NCI-H1048 (cell line): ENCODE results near the gene NUP43.
"Not testable (repeated sequence)": the region's sequence is repeated elsewhere in the genome, so short reads cannot be mapped to it uniquely, and the experiment has no call there.

Source experiments
- DNase-seq: peaks from one replicate; lab custom pipeline; 2025; lab: John Stamatoyannopoulos, UW

The NUP43 gene

GRCh38 chr6:149746147-149746946, at the start of gene NUP43:
Gene NUP43, minus strand, starts transcription at chr6:149746529. Its CDS starts 34 bp downstream, at chr6:149746495.
- peak; percentile 87 for DNase-seq

GRCh38 chr6:149783551-149783950, 37.2 kb upstream of the NUP43 start:
- no peak for DNase-seq

GRCh38 chr6:149782337-149782736, 36.0 kb upstream of the NUP43 start:
- DNase-seq, result no peak

- DNase-seq, result no peak
Observed at GRCh38 chr6:149781715-149782114, 35.4 kb upstream of the NUP43 start.

- no peak for DNase-seq
Observed at GRCh38 chr6:149779644-149779963, 33.3 kb upstream of the NUP43 start.

- no peak for DNase-seq
Observed at GRCh38 chr6:149777624-149778023, 31.3 kb upstream of the NUP43 start.

GRCh38 chr6:149771925-149772324, 25.6 kb upstream of the NUP43 start:
- DNase-seq, result no peak

GRCh38 chr6:149771185-149771584, 24.9 kb upstream of the NUP43 start:
- no peak for DNase-seq

GRCh38 chr6:149769676-149770075, 23.3 kb upstream of the NUP43 start:
- no peak for DNase-seq

GRCh38 chr6:149766156-149766769, 19.9 kb upstream of the NUP43 start:
- DNase-seq, result no peak

- no peak for DNase-seq
Observed at GRCh38 chr6:149763866-149764265, 17.5 kb upstream of the NUP43 start.

GRCh38 chr6:149761438-149761837, 15.1 kb upstream of the NUP43 start:
- no peak for DNase-seq

GRCh38 chr6:149756261-149756636, 9.9 kb upstream of the NUP43 start:
- DNase-seq, result no peak

GRCh38 chr6:149755300-149756260, 9.3 kb upstream of the NUP43 start:
- DNase-seq, result no peak

GRCh38 chr6:149754548-149754947, 8.2 kb upstream of the NUP43 start:
- DNase-seq, result no peak

GRCh38 chr6:149753374-149753637, 7.0 kb upstream of the NUP43 start:
- DNase-seq, result not testable (repeated sequence)

- no peak for DNase-seq
Observed at GRCh38 chr6:149752600-149753373, 6.5 kb upstream of the NUP43 start.

GRCh38 chr6:149751920-149752319, 5.6 kb upstream of the NUP43 start:
- DNase-seq, result not testable (repeated sequence)

- DNase-seq, result no peak
Observed at GRCh38 chr6:149751239-149751638, 4.9 kb upstream of the NUP43 start.

GRCh38 chr6:149750136-149750609, 3.8 kb upstream of the NUP43 start:
- peak; percentile 47 for DNase-seq

- DNase-seq, result peak; percentile 64
Observed at GRCh38 chr6:149749594-149750135, 3.3 kb upstream of the NUP43 start, which contains the start of gene PCMT1. Gene PCMT1, plus strand, starts transcription at chr6:149749741. Its CDS starts 161 bp downstream, at chr6:149749902.
